Fibroblast of gingiva (primary cell): Measurements from ENCODE around the gene TRMU.

ENCODE experiments used
- DNase-seq: peaks from one replicate; pipeline ENCODE4 v3.0.0-alpha.2; 2011; ENCODE audit warnings: low read depth

Gene TRMU

GRCh38 chr22:46335201-46336118, at the start of gene TRMU:
TRMU (plus strand) TSS chr22:46335714; CDS start chr22:46335765, 51 bp downstream.
- DNase-seq = peak; percentile 88

GRCh38 chr22:46286006-46286405, 49.5 kb upstream of the TRMU start:
- DNase-seq = peak; percentile 45

GRCh38 chr22:46286941-46287872, 48.3 kb upstream of the TRMU start:
- DNase-seq = no peak

GRCh38 chr22:46287873-46288751, 47.4 kb upstream of the TRMU start:
- DNase-seq = no peak

- DNase-seq = no peak
Measured at GRCh38 chr22:46288846-46289243, 46.7 kb upstream of the TRMU start.

GRCh38 chr22:46289244-46289891, 46.1 kb upstream of the TRMU start:
- no peak for DNase-seq

- DNase-seq = no peak
Measured at GRCh38 chr22:46290121-46290842, 45.2 kb upstream of the TRMU start.

GRCh38 chr22:46290843-46291785, 44.4 kb upstream of the TRMU start:
- DNase-seq = no peak

- DNase-seq = no peak
Measured at GRCh38 chr22:46292173-46292572, 43.3 kb upstream of the TRMU start.

GRCh38 chr22:46292732-46293131, 42.8 kb upstream of the TRMU start:
- DNase-seq = no peak

GRCh38 chr22:46293577-46294260, 41.8 kb upstream of the TRMU start:
- DNase-seq = peak; percentile 19

GRCh38 chr22:46294784-46295183, 40.7 kb upstream of the TRMU start:
- no peak for DNase-seq

- DNase-seq = no peak
Measured at GRCh38 chr22:46295277-46295971, 40.1 kb upstream of the TRMU start.

- DNase-seq = peak; percentile 95
Measured at GRCh38 chr22:46296257-46297150, 39.0 kb upstream of the TRMU start, which contains the start of gene GTSE1. GTSE1 (plus strand) TSS chr22:46296870; CDS start chr22:46297401, 531 bp downstream.

GRCh38 chr22:46297151-46297812, 38.2 kb upstream of the TRMU start:
- DNase-seq = no peak

GRCh38 chr22:46299101-46299500, 36.4 kb upstream of the TRMU start:
- no peak for DNase-seq
